ENCODE data around the gene GNG4. TPM values are rescaled to one million over a fixed set of nuclear protein-coding genes. Genes with fewer than 3 reads are reported as not detected.

GNG4 gene
- total and polyA plus RNA-seq, 10 of the 15 experiments (the other 5 are each of a cell fraction or from before 2014, with no cell fraction given), result 0.03 to 0.15 (median 0.15) TPM; not detected in 7

- RAD21 ChIA-PET (ENCODE audit: unreplicated experiment), result interaction anchor here (1.9 kb wide), 1 partner anchor 314 kb away, joined by 6 read pairs; no protein-coding TSS in a partner anchor
Measured at GRCh38 chr1:235657747-235658526, 8.4 kb upstream of the GNG4 start.

More at GRCh38 chr1:235657747-235658526, 8.4 kb upstream of the GNG4 start:
- intact Hi-C loops (cut with micrococcal nuclease; ENCODE audit: unreplicated experiment) (no loop called here), in situ Hi-C loops (cut with MboI) (no loop called here)
- no TSS peak for BruUV-seq (replicated peaks)
- no peaks in the 10 kb centered on the region for H3K79me2 ChIP-seq (ENCODE audit: control insufficient read depth, insufficient read depth, low read length)
- no peak overlapping the region for H2AFZ ChIP-seq (ENCODE audit: control insufficient read depth, low read depth, low read length)
- no peak for ATAC-seq
- H3K9me3 ChIP-seq (replicated peaks; ENCODE audit: control insufficient read depth, insufficient read depth, low read length), result no peaks in the 10 kb centered on the region
- H3K27ac ChIP-seq (ENCODE audit: control insufficient read depth, insufficient read depth), result no peak overlapping the region
- no peak overlapping the region for H3K4me2 ChIP-seq (ENCODE audit: control insufficient read depth, insufficient read depth)
- TF ChIP-seq RAD51 (IDR thresholded peaks at IDR 0.05) (no peak), SREBF1 (IDR thresholded peaks at IDR 0.05; ENCODE audit: low read length) (no peak)
- TF ChIP-seq, protein P1, sequence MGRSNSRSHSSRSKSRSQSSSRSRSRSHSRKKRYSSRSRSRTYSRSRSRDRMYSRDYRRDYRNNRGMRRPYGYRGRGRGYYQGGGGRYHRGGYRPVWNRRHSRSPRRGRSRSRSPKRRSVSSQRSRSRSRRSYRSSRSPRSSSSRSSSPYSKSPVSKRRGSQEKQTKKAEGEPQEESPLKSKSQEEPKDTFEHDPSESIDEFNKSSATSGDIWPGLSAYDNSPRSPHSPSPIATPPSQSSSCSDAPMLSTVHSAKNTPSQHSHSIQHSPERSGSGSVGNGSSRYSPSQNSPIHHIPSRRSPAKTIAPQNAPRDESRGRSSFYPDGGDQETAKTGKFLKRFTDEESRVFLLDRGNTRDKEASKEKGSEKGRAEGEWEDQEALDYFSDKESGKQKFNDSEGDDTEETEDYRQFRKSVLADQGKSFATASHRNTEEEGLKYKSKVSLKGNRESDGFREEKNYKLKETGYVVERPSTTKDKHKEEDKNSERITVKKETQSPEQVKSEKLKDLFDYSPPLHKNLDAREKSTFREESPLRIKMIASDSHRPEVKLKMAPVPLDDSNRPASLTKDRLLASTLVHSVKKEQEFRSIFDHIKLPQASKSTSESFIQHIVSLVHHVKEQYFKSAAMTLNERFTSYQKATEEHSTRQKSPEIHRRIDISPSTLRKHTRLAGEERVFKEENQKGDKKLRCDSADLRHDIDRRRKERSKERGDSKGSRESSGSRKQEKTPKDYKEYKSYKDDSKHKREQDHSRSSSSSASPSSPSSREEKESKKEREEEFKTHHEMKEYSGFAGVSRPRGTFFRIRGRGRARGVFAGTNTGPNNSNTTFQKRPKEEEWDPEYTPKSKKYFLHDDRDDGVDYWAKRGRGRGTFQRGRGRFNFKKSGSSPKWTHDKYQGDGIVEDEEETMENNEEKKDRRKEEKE (IDR thresholded peaks at IDR 0.05), result no peak
- ChIA-PET CTCF (interaction anchor here (1.1 to 2.2 kb wide), 4 partner anchors 19 to 185 kb away, joined by 3 to 8 read pairs (median 6); no protein-coding TSS in a partner anchor), POLR2A (interaction anchor here (0.7 kb wide), 1 partner anchor 973 kb away, joined by 3 read pairs; no protein-coding TSS in a partner anchor), SMC1A (ENCODE audit: uncharacterized antibody, unreplicated experiment) (interaction anchor here (0.6 to 1.8 kb wide), 4 partner anchors 20 to 283 kb away, joined by 3 to 6 read pairs (median 4); no protein-coding TSS in a partner anchor)
- no peak overlapping the region for H3K4me3 ChIP-seq
- 0 out of 4 replicates have a peak, but pooled peaks cover 0 to 2% of the 10 kb centered on the region in 2 experiments for H3K36me3 ChIP-seq (ENCODE audit: control insufficient read depth in 2 of 2, insufficient read depth in 2 of 2, low read length in 1 of 2)
- no peaks in the 10 kb centered on the region for H3K4me1 ChIP-seq (ENCODE audit: control insufficient read depth, insufficient read depth, low read length)
- H3K27me3 ChIP-seq (replicated peaks in 1 of 2; ENCODE audit: control insufficient read depth in 2 of 2, insufficient read depth in 2 of 2, low read length in 1 of 2), result no peaks in the 10 kb centered on the region
- 48% methylated on average over 5 of the region's 5 CpGs for WGBS (ENCODE audit: insufficient coverage, insufficient replicate concordance, low lambda C conversion rate, missing lambda C conversion rate)
- no peak for FAIRE-seq
- DNase-seq (ENCODE audit: low read depth, low spot score), result no peak
- no peaks in the 10 kb centered on the region for H4K20me1 ChIP-seq (ENCODE audit: control insufficient read depth, insufficient read depth)
- no peak overlapping the region for H3K9ac ChIP-seq (ENCODE audit: control insufficient read depth, insufficient read depth, low read length)
